Stimulated activated CD8-positive, alpha-beta memory T cell treated with anti-CD3 and anti-CD28 coated beads, Interleukin-7, amount 100 ng/mL, for 24 hours (primary cell): ENCODE results near the gene KLLN.
A peak's percentile ranks its signal among the peaks of the same experiment; 100 is the strongest.
"Not testable (repeated sequence)": the region's sequence is repeated elsewhere in the genome, so short reads cannot be mapped to it uniquely, and the experiment has no call there.

Experiments
- DNase-seq: peaks from one replicate; pipeline ENCODE4 v3.0.0-alpha.2; 2020; ENCODE audit warnings: low read depth

Gene KLLN

DNA sequence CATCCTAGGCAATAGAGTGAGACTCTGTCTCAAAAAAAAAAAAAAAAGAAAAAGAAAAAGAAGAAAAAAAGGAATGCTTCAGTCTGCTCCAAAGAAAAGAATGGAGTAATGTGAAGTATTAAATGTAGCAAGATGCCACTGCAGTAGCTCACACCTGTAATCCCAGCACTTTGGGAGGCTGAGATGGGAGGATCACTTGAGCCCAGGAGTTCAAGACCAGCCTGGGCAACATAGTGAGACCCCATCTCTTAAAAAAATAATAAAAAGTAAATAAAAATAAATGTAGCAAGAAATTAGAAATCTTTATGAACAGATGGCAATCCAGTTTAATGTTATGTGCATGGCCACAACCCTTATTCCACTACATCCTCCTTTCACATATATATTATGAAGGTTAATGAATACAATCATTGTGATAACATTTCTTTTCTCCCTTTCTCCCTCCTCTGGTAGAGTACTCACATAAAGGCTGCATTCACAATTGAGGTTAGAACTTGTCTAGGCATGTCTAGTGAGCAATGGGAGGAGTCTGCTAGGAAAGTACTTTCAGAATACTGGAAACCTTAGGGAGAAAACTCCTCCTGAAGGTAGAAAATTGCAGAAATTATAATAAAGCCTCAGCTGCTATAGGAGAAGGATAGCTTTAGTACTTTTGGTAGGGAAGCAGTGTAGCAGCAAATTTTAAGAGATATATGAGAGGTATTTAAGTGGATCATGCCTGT lies 20.4 kb downstream of the KLLN start:
- DNase-seq: no peak

DNA sequence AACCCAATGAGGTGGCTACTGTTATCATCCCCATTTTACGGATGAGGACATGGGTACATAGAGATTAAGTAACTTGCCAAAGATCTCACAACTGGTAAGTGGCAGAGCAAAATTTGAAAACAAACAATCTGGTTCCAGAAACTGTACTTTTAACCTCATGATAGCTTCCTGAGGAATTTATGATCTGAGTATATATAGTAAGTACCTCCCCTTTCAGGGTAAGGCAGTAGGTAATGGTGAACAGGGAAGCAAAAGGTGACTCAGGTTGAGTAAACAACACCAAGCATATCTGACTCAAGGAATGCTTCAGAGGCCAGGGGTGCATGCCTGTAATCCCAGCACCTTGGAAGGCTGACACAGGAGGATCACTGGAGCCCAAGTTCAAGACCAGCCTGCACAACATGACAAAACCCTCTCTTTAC lies 21.1 kb downstream of the KLLN start:
- no peak for DNase-seq

DNA sequence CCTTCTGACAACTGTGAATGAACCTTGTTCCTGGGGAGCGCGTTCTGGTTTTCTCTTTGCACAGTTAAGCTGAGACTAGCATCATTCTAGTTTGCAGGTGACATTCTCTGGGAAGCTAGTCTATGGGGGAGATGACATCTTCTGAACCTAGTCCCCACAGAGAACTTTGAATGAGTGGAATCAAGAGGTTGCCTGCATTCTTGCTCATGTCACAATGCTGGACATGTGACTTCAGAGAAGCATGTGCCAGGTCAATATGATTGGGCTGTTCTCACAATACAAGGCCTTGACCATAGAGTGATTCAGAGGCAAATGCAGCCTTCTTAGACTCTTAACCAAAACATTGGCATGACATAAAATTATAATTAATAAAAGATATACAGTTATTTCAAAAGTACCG lies 22.1 kb downstream of the KLLN start:
- no peak for DNase-seq

DNA sequence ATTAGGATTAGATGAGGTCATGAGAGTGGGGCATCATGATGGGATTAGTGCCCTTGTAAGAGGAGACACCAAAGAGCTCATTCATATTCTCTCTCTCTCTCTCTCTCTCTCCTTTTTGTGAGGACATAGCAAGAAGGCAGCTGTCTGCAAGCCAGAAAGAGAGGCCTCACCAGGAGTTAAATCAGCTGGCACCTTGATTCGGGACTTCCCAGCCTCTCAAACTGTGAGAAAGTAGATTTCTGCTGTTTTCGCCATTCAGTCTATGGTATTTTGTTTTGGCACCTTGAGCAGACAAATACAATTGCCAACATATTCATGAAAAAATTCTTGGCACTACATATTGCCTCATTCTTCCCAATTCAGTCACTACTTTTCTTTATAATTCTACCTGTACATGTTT lies 24.7 kb downstream of the KLLN start:
- no peak for DNase-seq

DNA sequence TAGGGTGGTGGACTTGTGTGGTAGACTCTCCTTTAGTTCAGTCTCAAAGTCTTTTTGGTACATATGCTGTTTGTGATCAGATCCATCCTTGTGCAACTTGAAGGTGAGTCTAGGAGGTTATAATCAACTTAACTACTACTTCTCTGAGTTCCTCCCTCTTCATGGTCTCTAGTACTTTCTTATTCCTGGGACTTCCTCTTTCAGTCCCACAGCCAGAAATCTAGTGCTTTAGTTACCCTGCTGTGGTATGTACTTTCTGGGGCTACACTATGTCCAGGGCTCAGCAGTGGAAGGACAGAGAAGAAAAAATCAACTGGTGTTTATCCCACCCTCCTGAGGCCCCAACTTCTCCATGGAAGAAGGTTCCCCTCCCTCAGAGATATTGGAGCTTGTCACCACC lies 25.9 kb downstream of the KLLN start:
- no peak for DNase-seq

DNA sequence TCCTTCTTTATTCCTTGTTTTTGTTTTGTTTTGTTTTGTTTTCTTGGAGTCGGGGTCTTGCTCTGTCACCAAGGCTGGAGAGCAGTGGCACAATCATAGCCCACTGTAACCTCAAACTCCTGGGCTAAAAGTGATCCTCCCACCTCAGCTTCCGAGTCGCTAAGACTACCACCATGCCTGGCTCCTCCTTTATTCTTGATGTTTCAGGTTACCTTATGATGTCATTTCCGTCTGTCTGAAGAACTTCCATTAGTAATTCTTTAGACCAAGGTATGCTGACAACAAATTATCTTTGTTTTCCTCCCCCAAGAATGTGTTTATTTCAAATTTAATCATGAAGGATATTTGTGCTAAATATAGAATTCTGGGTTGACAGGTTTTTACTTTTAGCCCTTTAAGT lies 27.2 kb downstream of the KLLN start:
- no peak for DNase-seq

DNA sequence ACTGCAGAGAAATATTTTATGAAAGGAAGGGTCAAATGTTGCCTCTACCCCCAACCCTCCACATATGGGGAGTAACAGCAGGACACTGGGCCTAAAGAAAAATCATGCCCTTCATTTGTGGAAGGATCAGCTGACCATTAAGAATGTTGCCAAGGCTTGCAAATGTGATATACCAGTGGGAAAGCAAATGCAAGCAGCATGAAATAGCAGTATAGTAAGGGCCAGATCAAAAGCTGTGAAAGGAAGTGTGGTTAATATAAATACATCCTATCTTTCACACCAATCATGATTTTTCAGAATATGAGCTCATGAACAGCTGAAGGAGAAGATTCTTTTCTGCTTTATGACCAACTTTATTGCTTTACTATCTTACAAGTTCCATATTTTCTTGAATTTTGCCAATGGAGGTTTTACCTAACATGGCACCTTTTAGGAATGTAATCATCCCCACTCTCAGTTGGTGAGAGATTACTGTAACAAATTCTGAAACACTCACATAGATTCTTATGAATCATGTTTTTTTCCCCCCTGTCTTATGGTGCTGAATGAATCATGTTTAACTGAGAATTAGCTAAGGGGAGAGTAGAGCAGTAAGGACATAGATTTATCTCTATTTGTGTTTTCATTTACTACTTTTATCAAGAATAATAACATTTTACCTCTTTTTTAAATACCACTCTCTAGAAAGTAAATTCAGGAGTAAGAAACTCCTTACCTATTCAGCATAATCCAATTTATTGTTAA lies 33.2 kb downstream of the KLLN start:
- DNase-seq: no peak

DNA sequence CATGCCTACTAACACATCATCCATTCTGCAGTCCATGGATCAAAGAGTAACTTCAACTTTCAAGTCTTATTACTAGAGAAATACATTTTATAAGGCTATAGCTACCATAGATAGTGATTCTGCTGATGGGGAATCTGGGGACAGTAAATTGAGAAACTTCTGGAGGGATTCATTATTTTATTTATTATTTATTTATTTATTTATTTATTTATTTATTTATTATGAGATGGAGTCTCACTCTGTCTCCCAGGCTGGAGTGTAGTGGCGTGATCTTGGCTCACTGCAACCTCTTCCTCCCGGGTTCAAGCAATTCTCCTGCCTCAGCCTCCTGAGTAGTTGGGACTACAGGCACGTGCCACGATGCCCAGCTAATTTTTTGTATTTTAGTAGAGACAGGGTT lies 34.3 kb downstream of the KLLN start:
- not testable (repeated sequence) for DNase-seq

DNA sequence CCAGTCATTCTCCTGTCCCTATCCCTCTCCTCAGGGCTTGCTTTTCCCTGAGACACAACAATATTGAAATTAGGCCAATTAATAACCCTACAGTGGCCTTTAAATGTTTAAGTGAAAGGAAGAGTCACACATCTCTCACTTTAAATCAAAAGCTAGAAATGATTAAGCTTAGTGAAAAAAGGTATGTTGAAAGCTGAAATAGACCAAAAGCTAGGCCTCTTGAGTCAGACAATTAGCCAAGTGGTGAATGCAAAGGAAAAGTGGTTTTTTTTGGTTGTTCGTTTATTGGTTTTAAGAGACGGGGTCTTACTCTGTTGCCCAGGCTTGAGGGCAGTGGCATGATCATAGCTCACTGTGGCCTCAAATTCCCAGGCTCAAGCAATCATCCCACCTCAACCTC lies 35.7 kb downstream of the KLLN start:
- DNase-seq: no peak

DNA sequence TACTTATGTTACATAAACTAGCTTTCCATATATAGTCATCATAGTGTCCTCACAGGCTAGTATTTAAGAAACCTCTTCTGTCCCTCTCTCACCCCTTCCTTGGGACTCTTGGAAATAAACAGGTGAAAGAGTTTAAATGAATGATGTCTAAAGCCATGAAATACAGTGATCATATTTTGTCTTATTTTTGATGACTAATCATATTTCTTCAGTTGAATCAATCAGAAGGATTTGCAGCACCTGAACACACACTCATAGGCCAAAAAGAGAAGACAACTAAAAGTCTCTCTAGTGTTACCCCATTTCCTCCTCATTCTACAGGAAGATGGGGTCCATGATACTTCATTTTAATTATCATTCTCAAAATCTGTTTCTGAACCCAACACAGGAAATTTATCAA lies 36.7 kb downstream of the KLLN start:
- no peak for DNase-seq

DNA sequence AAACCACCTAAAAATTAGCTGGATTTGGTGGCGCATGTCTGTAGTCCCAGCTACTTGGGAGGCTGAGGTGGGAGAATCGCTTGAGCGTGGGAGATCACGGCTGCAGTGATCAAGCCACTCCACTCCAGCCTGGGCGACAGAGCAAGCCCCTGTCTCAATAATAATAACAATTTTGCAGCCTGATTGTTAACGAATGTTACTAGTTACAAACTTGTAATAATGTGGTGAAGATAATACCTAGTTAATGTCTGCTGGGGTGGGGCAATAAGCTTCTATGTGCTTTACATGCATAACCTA lies 44.1 kb downstream of the KLLN start:
- DNase-seq: no peak

DNA sequence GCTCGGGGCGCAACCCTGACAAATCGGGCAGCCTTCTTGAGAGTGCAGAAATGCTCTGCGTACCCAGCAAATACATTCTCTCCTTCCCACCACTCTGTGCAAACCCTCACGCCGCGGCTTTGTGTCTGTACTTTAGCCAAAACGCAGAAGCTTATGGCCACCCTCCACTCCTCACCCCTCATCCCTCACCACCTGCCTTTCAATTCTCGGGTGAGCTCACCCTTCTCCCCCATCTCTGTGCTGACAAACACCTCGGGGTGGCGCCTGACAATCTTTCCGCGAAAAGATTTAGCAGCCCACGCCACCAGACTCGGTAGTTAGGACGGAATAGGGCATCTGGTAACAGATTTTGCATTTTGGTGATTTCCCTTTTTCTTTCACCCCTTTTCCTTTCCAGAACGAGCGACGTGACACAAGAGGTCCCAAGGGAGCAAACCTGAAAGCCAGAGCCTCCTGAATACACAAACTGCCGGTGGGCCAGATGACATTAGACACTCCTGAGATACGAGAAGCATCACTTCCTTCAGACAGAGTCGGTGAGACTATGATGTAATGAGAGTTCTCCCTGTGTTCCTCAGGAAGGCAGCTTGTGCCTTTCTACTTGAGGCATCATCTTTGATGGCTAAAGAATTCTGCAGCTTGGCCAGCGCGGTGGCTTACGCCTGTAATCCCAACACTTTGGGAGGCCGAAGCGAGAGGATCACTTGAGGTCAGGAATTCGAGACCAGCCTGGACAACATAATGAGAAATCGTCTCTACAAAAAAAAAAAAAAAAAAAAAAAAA lies 44.6 kb downstream of the KLLN start:
- peak; percentile 38 for DNase-seq

DNA sequence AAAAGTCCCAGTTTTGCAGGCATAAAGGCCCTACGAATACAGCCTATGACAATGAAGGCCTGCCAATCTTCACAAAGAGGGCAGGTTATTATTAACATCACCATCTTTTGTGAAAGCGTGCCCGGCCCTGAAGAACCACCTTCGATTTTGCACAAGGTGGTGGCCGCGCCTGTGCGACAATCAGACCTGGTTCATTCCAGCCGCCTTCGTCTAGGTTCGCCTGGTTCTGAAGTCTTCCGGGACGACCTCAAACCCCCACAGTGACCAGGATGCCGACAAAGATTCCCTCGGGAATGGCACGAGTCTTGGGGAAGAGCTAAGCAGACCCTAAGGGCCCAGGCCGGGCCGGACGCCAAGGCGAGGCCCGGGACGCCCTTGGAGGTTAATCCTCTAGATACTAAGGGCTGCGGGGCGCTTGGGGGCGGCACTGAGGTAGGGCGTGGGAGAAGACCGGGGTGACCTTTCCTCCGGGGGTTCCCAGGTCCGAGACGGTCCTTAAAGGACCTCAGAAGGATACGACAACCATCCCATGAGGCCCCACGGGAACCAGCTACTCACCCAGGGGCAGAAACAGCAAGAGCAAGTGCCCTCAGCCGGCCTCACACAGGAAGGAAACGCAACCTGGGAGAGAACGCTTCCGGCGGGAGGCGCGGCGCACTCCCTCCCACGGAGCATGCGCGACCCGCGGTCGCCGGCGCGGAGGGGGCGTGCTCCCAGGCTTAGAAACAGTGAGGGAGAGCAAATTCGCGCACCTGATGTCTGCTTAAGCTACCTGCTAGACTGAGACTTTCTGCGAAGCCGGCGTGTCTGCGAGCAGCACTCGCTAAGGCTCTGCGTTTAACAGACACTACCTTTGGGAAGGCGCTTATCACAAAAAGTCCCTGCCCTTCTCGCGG lies 45.5 kb downstream of the KLLN start, which contains the start of gene ATAD1:
Gene ATAD1, minus strand, starts transcription at position 618 of the 896 bp plus-strand sequence. CDS start 3,627 bp downstream, outside the sequence.
- peak; percentile 67 for DNase-seq

DNA sequence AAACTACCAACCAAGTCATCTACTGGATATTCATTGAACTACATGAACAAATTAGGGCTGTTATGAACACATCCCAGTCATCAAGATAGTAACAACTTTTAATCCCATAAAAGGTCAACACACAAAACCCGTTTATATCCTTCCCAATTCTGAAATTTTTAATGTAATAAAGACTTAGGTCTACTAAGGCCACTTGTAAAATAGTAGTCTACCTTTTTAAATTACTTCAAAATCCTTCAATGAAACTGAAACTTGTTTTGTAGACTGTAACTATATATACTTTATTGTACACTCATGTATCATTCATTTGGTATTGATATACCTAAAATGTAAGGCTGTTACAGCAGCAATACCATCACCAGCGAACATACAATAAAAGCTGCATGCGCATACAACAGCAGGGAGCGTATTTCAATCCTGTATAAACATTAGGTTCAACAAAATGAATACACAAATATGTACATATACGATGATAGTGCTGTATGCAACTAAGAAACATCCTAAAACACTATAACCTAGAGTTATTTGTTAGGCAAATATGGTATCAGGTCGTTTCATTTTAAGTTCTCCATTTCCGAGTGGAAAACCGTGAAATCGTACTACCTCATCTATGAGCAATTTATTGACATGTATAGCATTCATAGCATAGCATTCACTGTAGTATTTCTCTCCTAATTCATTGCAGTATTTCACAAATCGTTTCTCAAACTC lies 46.3 kb downstream of the KLLN start:
- no peak for DNase-seq

DNA sequence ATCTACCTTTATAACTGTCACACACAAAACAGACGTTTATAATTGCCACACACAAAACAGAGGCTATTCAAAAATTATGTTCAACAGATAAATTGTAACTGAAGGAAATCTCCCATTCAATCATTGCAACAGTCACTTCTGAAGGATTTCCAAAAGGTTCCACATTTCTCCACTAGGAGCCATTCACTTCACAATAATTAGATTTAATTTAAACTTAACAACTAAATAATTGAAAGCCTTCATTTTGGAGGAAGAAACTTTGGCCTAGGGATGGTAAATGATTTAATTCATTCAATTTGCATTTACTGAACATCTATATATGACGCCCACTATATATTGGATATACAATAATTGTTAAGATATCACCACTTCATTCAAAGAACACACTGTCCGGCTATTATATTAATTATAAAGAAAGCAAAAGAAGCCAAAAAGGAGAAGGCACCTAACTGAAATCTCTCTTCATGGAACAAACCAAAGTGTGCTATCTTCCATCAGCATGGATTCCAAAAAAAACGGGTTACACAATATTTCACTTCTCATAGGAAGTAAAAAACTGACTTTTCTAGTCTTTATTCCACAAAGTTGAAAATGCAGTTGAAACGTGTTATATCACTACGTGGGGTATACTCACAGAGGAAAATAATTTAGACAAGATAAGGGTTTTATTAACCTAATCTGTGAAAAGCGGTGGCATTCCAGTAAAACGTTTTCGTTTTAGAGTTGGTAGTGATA lies 47.0 kb downstream of the KLLN start:
- no peak for DNase-seq
